ENCODE data around the gene GRB10. TPM values are rescaled to one million over a fixed set of nuclear protein-coding genes. Genes with fewer than 3 reads are reported as not detected.

The GRB10 gene
- total RNA-seq, 1 experiment from 2014 or later, result 38.3 TPM

DNA sequence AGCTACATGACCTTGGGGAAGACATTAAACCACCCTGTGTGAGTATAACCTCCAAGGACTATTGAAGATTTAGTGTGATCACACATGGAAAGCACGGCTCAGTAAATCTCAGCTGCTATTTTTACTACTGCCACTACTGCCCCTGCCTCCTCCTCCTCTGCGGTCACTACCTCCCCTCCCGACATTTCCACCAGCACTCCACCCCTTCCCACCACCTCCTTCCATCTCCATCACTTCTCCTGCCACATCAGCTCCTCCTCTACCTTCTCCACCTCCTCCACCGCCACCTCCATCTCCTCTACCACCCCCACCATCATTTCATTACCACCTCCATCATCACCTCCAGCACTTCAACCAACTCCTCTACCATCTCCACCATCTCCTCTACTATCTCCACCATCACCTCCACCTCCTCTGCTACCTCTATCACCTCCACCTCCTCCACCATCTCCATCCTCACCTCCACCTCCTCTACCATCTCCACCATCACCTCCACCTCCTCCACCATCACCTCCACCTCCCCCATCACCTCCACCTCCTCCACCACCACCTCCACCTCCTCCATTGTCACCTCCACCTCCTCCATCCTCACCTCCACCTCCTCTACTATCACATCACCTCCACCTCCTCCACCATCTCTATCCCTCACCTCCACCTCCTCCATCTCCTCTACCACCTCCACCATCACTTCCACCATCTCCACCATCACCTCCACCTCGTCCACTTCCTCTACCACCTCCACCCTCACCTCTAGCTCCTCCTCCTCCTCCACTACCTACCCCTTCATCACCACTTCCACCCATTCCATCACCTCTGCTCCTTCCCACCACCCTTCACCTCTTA is 69.4 kb downstream of the GRB10 start:
- POLR2A ChIA-PET, result interaction anchor here (0.6 kb wide), 1 partner anchor 209 kb away, joined by 5 read pairs; no protein-coding TSS in a partner anchor
- no peaks in the 10 kb centered on the region for H3K27me3 ChIP-seq (ENCODE audit: control insufficient read depth, insufficient read depth, low read length)
- no peak for TF ChIP-seq POLR2AphosphoS5 (IDR thresholded peaks at IDR 0.05; ENCODE audit: low read depth, low read length)
- TF ChIP-seq REST (IDR thresholded peaks at IDR 0.05; ENCODE audit: insufficient read depth in 1 of 2, low read depth in 2 of 2, low read length in 1 of 2), result no peak
- H3K9me3 ChIP-seq (ENCODE audit: control insufficient read depth, insufficient read depth, low read depth, low read length), result no peaks in the 10 kb centered on the region
- no peak overlapping the region for H3K4me3 ChIP-seq (ENCODE audit: low read depth in 2 of 2, low read length in 2 of 2)
- intact Hi-C loops (cut with micrococcal nuclease; ENCODE audit: unreplicated experiment) (loop anchor here (10.0 kb wide), 1 partner anchor 71 kb away; the partner anchor contains the start of gene GRB10), in situ Hi-C loops (cut with HindIII; ENCODE audit: low pct_unique_long_range_greater_than_20kb, low sequenced_read_pairs) (no loop called here)
- CTCF ChIA-PET, result interaction anchor here (0.7 kb wide), 1 partner anchor 98 kb away, joined by 13 read pairs; no protein-coding TSS in a partner anchor
- no peak for ATAC-seq
- no peak for DNase-seq (ENCODE audit: low read depth, low spot score)
- H3K4me1 ChIP-seq (ENCODE audit: control insufficient read depth, insufficient read depth, low read length), result no peaks in the 10 kb centered on the region
- no TSS peak for BruUV-seq (replicated peaks)
- no peak overlapping the region for H3K27ac ChIP-seq (ENCODE audit: low read length)
- H3K36me3 ChIP-seq (ENCODE audit: control insufficient read depth, insufficient read depth, low read length), result no peaks in the 10 kb centered on the region

GRCh38 chr7:50712252-50713122 is 70.2 kb downstream of the GRB10 start:
- Histone ChIP-seq H3K27me3 (ENCODE audit: control insufficient read depth, insufficient read depth, low read length) (no peaks in the 10 kb centered on the region), H3K4me1 (ENCODE audit: control insufficient read depth, insufficient read depth, low read length) (no peaks in the 10 kb centered on the region), H3K4me3 (ENCODE audit: low read depth in 2 of 2, low read length in 2 of 2) (no peak overlapping the region), H3K27ac (ENCODE audit: low read length) (no peak overlapping the region), H3K36me3 (ENCODE audit: control insufficient read depth, insufficient read depth, low read length) (no peaks in the 10 kb centered on the region), H3K9me3 (ENCODE audit: control insufficient read depth, insufficient read depth, low read depth, low read length) (no peaks in the 10 kb centered on the region)
- POLR2A ChIA-PET, result interaction anchor here (0.6 kb wide), 1 partner anchor 210 kb away, joined by 5 read pairs; no protein-coding TSS in a partner anchor
- DNase-seq (ENCODE audit: low read depth, low spot score), result no peak
- no TSS peak for BruUV-seq (replicated peaks)
- CTCF ChIA-PET, result no interaction called here
- in situ Hi-C loops (cut with HindIII; ENCODE audit: low pct_unique_long_range_greater_than_20kb, low sequenced_read_pairs), result no loop called here
- intact Hi-C loops (cut with micrococcal nuclease; ENCODE audit: unreplicated experiment), result loop anchor here (10.0 kb wide), 1 partner anchor 72 kb away; the partner anchor contains the start of gene GRB10
- no peak for TF ChIP-seq POLR2AphosphoS5 (IDR thresholded peaks at IDR 0.05; ENCODE audit: low read depth, low read length)
- no peak for TF ChIP-seq TCF7L2 (IDR thresholded peaks at IDR 0.05; ENCODE audit: low read depth, low read length)
- TF ChIP-seq, protein P1, sequence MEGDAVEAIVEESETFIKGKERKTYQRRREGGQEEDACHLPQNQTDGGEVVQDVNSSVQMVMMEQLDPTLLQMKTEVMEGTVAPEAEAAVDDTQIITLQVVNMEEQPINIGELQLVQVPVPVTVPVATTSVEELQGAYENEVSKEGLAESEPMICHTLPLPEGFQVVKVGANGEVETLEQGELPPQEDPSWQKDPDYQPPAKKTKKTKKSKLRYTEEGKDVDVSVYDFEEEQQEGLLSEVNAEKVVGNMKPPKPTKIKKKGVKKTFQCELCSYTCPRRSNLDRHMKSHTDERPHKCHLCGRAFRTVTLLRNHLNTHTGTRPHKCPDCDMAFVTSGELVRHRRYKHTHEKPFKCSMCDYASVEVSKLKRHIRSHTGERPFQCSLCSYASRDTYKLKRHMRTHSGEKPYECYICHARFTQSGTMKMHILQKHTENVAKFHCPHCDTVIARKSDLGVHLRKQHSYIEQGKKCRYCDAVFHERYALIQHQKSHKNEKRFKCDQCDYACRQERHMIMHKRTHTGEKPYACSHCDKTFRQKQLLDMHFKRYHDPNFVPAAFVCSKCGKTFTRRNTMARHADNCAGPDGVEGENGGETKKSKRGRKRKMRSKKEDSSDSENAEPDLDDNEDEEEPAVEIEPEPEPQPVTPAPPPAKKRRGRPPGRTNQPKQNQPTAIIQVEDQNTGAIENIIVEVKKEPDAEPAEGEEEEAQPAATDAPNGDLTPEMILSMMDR (IDR thresholded peaks at IDR 0.05), result no peak
- no peak for TF ChIP-seq SIN3A (IDR thresholded peaks at IDR 0.05; ENCODE audit: borderline replicate concordance, insufficient read depth, low read depth, low read length)
- TF ChIP-seq REST (IDR thresholded peaks at IDR 0.05; ENCODE audit: insufficient read depth in 1 of 2, low read depth in 2 of 2, low read length in 1 of 2), result no peak
- no peak for ATAC-seq
